NK-92 (cell line): ENCODE data around the gene LAMTOR4.

Source experiments
- DNase-seq: peaks from one replicate; lab custom pipeline; 2025; ENCODE audit not compliant: unreplicated experiment; lab: John Stamatoyannopoulos, UW

LAMTOR4 gene

DNA sequence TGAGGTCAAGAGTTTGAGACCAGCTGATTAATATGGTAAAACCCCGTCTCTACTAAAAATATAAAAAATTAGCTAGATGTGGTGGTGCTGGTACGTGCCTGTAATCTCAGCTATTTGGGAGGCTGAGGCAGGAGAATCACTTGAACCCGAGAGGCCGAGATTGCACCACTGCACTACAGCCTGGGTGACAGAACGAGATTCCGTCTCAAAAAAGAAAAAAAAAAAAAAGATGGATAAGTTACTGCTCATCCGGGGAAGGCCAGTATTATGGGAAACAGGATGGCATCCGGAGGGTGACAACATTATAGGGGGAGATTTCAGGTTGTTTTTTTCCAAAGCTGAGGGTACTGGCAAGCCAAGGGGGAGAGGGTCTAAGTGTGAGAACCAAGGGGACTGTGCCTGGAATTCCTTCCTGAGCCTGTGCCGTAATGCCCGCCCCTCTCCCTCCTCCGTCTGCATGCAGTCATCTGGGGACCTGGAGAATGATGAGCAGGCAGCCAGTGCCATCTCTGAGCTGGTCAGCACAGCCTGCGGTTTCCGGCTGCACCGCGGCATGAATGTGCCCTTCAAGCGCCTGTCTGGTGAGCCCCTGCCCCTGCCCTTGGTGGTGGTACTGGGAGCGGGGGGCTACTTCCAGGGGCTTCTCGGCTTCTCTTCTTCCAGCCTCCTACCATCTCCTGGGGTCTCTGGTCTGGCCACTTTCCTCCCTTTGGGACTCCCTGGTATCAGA is 4.4 kb downstream of the LAMTOR4 start:
- no peak for DNase-seq

DNA sequence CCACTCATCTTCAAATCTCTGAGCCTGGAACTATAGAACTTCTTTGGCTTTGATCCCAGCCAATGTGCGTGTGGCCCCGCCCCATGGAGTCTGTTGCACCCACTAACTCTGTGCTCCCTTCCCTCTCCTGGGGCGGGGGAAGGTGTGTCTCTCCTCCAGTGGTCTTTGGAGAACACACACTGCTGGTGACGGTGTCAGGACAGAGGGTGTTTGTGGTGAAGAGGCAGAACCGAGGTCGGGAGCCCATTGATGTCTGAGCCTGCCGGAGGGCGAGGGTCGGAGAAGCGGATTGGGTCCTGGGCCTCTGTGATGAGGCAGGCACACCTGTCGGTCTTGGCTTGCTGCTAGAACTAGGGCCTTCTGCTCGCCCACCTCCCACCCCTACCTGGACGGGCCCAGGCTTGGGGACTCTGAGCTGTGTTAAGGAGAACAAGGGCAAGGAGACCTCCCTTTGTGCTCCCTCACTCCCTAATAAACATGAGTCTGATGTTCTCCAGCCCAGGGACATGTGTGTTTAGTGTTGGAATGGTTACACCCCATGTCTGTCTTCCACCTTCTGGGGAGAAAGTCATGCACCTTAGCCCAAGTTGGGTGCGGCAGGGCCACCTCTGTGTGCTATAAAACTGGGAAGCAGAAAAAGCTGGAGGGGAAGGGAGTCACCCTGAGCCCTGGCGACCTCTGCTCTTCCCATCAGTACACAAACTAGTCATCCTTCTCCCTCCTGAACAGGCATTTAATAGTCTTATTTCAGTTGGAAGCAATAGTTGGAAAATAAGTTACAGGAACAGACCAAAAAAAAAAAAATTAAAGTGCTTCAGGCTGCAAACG is 5.2 kb downstream of the LAMTOR4 start:
- DNase-seq = no peak

DNA sequence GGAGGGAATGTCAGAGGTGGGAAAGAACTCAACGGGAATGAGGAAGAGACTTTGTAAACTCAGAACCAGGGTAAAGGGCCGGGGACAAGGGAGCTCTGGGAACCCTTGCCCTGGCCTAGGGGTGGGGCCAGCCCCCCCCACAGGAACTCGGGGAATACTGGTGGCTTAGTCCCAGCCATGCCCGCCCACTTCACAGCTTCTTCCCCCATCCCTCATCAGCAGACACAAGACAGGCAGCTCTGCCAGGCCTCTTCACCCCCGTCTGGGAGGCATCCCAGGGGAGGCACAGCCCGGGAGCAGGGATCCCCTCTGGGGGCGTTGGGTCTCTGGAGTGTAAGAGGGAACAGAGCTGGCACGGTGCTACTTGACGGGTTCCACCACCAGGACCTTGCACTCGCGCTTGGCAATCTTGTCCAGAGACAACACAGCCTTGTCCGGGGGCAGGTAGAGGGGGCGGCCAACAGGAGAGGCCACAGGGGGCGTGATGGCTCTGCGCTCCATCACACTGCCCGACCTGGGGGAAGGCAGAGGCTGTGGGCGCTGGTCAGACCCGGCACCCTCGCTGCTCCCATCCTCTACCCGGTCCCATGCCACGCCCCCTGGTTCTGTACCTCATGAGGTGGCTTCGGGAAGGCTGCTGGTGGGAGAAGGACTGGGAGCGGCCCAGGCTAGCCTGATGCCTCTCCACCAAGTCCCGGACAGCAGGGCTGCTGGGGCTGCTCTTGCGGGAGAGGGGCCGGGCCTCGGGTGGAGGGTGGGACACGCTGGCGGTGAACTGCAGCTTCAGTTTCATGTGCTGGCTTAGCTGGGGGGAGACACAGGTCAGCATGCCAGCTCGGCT is 6.2 kb downstream of the LAMTOR4 start:
- DNase-seq = no peak

DNA sequence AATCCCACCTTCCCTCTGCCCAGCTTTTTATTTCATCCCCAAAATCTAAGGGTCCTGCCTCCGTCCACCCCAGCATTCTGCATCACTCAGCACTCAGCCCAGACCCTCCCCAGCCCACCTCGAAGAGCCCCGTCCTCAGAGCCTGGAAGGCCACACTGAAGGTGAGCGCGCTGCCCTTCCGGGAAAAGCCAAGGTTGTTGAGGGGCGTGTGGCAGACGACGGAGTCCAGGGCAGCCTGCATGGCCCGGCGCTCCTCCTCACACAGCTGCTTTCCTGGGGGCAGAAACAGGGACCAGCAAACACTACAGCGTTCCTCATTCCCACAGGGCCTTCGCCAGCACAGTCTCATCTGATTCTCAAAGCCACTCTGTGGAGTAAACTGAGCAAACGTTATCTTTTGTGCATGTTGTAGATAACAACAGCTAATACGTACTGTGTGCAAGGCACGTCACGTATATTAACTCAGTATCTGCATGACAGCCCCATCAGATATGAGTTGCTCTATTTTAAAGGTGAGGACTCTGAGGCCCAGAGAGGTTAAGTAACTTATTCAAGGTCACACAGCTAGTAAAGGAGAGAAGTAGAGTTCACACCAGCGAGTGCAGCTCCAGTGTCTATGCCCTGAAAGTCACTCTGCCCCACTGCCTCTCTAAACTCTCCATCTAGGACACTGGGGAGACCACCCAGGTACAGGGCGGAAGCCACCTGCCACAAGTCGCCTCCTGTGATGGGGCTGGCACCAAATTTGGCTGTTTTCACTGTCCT is 7.0 kb downstream of the LAMTOR4 start:
- DNase-seq = no peak

DNA sequence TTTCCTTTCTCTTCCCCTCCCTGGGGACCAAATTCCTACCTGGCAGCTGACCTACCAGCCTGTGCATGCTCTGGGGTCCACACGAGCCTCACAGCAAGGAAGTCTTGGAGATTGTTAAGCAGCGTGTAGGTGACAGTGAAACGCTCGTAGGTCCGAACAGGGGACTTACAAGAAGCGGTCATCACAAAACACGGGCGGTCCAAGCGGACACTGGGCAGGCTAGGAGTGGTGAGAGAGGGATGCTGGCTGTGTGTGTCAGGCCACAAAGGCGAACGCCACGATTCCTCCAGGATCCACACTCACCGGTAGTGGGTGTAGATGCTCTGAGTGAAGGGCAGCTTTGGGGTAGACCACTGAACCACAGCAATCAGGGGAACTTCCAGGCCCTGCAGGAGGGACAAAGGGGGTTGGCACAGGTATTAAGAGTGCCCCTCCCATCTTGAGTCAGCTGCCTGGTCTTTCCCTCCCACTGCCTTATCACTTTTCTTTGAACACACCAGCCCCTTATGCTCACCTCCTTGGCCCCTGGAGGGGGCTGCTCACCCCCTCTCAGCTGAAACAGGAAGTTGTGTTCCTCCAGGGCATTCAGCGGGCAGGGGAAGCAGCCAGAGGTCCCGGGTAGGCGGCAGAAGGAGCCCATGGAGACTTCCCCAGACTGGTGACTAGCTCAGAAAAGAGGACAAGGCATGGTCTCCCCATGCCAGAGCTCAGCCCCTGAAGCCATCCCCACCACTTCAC is 7.8 kb downstream of the LAMTOR4 start:
- no peak for DNase-seq

DNA sequence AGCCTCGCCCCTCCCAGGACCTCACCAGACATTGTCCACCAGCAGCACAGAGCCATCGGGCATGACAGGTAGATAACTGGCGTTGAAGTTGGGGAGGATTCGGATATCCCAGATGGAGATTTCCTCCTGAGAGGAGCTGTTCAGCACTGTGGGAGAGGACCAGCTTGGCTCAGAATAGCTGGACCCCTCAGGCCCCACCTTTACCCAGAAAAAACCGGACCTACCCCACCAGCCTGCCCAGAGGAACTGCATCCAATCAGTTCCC is 8.3 kb downstream of the LAMTOR4 start:
- DNase-seq = no peak

DNA sequence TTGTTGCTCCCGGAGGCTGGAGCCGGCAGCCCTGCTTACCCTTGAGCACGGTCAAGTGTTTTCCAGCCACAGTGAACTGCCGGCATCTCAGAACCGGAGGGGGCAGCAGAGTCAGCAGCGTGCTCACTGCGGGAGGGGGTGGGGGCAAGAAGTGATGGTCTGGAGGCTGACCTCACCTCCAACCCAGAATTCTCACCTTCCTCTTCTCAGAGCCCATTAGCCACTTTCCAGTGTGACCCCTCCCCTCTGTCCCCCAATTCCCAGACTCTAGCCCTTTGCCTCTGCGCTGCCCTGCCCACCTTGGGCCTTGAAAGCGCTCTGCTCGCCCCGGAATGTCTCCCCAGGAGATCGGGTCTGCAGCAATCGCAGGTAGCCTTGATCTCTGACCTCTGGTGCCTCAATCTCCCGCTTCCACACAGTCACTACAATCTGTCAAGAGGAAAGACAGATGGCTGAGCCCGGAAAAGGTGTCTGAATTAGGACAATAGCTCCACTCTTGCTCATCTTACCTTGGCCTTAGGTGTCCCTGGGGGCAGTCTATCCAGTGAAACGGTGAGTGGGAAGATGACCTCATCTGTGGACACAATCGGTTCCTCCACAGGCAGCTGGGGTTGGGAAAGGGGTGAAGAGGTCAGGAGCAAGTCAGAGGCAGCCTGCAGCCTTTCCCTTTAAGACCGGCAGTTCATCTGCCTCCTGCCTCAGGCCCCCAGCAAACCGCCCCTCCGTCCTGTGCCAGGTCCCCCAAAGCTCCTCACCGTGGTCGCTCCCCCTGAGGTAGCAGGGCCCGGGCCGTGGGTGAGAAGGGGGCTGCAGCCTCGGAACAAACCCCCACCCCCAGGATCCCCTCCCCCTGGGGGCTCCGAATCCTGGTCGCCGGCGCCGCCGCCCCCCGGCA is 8.9 kb downstream of the LAMTOR4 start:
- DNase-seq = no peak

DNA sequence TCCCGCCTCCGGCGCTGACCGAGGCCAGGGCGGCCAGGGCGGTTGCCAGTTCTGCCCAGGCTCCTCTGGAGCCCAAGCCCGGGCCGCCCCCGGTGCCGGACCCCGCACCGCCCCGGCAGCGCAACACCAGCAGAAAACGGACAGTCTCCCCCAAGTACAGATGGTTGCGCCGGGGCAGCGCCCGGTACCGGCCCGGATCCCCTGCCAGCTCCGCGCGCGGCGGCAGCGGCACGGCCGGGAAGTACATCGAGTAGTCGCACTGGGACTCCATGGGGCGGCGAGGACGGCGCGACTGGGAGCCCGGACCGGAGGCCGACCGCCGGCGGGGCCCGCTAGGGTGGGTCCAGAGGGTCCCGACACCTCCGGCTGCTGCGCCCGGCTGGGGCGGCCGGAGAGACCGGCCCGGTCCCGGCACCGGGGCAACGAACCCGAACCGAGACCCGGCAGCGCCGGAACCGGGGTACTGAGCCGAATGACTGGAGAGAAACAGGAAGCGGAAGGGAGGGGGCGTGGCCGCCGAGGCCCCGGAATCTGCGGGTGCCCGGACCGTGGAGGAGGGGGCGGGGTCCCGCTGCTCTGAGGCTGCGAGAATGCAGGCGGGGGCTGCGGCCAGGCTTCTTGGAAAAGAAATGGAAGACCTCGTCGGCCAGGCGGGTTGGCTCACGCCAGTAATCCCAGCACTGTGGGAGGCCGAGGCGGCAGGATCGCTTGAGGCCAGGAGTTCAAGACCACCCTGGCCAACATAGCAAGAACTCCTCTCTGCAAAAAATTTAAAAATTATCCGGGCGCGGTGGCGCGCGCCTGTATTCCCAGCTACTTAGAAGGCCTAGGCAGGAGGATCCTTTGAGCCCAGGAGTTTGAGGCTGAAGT is 9.7 kb downstream of the LAMTOR4 start, which contains the start of gene TRAPPC14:
TSS of gene TRAPPC14 (minus strand) at position 495 of the 870 bp plus-strand sequence. CDS start at position 271, 224 bp downstream.
- DNase-seq = peak; percentile 33

DNA sequence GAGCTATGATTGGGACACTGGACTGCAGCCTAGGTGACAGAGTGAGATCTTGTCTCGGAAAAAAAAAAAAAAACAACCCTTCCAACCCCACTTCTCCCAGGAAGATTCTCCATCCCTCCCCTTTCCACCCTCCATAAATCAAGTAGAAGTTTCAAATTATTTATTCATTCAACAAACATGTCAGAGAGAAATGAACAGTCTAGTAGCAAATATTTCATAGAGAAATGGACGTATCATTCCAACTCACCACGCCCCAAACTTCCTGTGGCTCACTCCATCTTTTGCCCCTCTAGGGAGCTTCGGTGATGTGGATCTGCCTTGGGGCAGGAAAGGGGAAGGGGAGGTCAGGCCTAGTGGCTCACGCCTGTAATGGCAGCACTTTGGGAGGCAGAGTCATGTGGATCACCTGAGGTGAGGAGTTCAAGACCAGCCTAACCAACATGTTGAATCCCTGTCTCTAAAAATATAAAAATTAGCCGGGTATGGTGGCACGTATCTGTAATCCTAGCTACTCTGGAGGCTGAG is 10.4 kb downstream of the LAMTOR4 start:
- no peak for DNase-seq

DNA sequence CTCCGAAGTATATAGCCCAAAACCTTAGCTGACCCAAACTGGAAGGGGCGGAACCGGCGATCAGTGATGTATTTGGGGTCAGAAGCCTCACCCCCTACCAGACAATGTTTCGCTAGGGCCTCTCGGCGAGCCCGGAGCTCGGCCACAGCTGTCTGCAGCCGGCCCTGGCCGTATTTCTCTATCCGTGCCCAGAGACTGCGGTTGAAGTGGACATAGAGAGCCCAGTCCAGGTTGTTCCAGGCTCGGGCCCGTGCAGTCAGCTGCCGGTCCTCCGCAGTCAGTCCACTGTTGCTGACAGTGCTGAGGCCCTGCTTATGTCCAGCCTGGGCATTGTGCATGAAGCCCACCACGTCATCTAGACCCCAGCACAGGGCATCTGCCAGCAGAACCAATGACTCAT is 11.3 kb downstream of the LAMTOR4 start:
- no peak for DNase-seq

DNA sequence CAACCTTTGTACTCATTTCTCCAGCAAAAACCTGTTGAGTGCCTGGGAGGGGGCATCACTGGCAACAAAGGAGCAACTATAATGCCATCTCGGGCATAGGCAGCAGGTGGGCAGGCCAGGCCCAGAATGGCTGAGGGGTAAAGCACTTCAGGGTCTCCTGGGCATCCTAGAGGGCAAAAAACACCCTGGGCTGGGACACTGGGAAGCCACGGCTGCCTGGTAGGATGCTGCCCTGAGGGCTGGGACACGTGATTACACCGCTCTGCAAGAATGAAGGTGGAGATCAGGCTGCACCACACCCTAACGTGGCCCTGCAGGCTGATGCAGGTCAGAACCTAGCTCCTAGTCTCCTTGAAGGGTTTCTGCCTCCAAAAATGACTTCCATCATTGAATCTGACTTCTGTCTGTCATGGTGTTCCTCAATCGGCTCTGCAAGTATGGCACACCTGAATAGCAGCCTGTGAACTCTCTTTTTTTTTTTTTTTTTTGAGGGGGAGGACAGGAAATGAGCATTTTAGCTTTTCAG is 14.4 kb downstream of the LAMTOR4 start:
- no peak for DNase-seq

DNA sequence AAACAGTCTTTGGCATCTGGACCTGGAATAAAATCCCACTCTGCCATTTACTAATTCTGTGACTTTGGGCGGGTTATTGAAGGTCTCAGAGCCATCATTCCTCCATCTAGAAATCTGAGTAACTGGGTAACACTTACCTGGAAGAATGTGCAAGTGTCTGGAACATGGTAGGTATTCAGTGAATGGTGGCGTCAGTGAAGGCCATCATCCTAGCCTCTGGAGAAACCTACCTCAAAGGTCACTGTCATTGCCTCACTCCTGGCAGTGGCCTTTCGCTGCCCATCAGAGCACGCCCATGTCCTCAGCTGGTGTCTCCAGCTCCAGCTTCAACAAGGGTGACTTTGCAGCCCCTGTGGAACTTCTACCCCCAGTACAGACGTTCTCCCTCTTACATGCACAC is 15.2 kb downstream of the LAMTOR4 start:
- DNase-seq = no peak

DNA sequence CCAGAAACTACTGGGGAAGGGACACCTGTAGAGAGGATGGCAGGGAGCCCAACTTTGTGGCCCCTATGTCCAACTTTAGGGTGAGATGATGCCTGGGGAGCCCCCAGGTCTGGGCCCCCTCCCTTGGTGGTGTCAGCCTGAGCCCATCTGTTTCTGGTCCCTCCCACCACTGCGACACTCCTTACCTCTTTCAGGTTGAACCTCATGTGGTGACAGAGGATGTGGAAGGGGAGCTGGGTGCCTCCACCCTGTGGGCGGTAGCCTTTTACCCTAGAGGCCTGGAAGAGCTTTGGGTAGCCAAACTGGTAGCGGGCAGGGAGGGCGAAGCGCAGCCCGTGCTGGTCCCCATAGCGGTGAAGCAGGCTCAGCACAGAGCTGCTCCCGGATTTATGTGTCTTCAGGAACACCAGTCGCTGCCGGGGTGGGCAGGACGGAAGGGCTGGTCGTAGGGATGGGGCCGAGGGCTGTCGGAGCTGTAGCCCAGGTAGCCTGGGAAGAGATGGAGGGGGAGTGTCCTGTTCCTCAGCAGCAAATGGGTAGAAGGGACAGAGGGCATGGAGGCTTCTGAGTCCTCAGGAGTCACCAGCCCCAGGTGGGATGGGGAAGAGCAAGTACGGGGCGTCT is 17.7 kb downstream of the LAMTOR4 start:
- DNase-seq = no peak

DNA sequence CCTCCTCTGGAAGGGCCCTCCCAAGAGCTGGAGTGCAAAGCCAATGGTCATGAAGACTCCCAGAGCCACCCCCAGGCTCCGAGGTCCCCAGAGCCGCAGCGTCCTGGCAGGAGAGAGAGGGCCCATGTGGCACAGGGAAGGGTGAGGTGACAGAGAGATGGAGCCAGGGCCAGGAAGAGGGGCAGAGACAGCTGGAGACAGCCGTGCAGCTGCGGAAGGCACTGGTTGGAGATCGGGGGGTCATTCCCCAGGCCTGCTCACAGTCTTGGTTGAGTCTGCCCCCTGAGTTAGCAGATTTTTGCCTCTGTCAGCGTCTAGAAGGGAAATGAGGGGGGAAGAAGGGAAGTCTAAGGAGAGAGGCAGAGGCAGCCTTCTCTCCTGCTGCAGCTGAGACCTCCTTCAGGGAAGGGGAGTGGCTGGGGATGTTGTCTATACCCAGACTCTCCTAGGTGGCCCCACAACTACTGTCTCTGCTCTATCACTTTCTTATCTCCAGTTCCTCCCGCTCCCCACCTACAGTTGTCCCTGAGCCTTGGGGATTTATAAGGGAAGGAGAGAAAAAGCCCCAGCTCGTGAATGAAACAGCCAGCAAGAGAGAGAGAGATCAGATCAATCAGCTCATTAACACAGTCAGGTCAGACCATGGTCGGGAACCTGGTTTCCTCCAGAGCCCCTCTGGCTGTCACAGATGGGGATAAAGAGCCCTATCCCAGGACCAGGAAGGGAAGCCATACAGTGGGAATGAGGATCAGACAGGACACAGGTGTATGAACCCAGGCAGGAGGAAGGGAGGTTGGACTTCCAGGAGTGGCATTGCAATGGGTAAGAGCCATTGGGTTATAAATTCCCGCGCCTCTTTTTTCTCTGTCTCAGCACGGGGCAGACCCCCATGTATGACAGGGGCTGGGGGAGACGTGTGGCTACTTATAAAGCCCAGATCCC is 18.5 kb downstream of the LAMTOR4 start:
- DNase-seq = no peak

DNA sequence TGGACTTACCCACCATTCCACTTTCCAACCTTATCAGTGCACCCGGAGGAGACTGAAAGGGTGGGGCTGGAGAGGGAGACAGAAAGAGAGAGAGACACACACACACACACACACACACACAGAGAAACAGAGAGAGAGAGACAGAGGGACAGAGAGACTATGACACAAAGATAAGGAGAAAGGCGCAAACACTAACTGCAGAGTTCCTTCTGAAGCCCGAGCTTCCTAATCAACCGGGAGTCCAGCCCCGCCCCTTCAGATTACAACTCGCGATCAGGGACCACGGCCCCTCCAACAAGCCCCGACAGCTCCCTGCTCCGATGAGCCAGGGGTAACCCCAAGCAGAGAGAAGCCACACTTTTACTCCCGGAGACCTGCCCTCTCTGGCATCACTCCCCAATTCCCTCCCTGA is 19.2 kb downstream of the LAMTOR4 start:
- DNase-seq = no peak

DNA sequence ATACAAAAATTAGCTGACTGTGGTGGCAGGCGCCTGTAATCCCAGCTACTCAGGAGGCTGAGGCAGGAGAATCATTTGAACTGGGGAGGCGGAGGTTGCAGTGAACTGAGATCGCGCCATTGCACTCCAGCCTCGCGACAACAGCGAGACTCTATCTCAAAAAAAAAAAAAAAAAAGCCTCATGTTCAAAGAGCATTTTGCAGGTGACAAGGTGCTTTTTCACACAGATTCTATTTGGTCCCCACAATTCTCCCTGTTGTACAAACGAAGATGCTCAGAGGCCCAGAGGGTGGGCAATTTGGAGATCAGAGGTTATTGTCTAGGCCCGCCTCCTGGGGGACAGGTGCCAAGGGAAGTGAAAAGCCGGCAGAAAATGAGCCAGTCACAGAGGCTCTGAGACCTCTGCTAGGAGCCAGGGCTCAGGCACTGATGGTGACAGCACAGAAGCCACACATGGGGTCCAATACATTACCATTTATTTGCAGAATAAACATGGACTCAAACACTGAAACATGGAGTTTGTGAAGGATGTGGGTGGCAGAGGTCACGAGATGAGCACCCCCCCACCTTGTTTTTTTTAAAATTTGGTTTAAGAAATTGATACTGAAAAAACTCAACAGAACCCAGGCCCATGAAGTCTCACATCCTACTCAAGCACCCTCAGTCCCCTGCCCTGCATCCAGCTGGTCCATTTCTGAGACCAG is 20.6 kb downstream of the LAMTOR4 start:
- DNase-seq = no peak
